SU-DHL-6 (cell line): Measurements from ENCODE around the gene STOM.

Source experiments
- H2AFZ ChIP-seq: fragments of 200-600 bp; sonication (generic); 2 replicates; pipeline ENCODE4 v1.6.1; 2014; ENCODE audit warnings: low read depth, mild to moderate bottlenecking, moderate library complexity, mixed read lengths, antibody characterized with exemption, low read length; ENCODE audit not compliant: severe bottlenecking
- H3F3A ChIP-seq: fragments of 200-600 bp; shearing (Covaris generic); 2 replicates; pipeline ENCODE4 v1.6.0; 2016; ENCODE audit warnings: antibody characterized with exemption, mild to moderate bottlenecking; ENCODE audit not compliant: insufficient read depth
- H3K27ac ChIP-seq: fragments of 200-600 bp; sonication (generic); 2 replicates; pipeline ENCODE4 v1.5.1; 2016; ENCODE audit warnings: low read depth, mild to moderate bottlenecking, low read length, moderate library complexity, mixed read lengths
- H3K27me3 ChIP-seq: fragments of 200-600 bp; sonication (generic), shearing (Covaris generic); 2 replicates; pipeline ENCODE4 v1.6.0; 2014; ENCODE audit warnings: mild to moderate bottlenecking, low read length
- H3K36me3 ChIP-seq: fragments of 200-600 bp; sonication (generic); 2 replicates; pipeline ENCODE4 v1.6.1; 2014; ENCODE audit warnings: mild to moderate bottlenecking, low read length, mixed read lengths
- H3K4me2 ChIP-seq: fragments of 300-600, 200-600 bp; shearing (Covaris generic), sonication (generic); 2 replicates; pipeline ENCODE4 v1.6.0; 2014; ENCODE audit warnings: low read length, low read depth, mild to moderate bottlenecking; ENCODE audit not compliant: poor library complexity, severe bottlenecking
- H3K4me3 ChIP-seq: fragments of 200-600 bp; sonication (generic); 2 replicates; pipeline ENCODE4 v1.5.1; 2014; ENCODE audit warnings: antibody characterized with exemption, low read length, mild to moderate bottlenecking, mixed read lengths; ENCODE audit not compliant: insufficient read depth, poor library complexity, severe bottlenecking
- H3K79me2 ChIP-seq: fragments of 200-600 bp; sonication (generic); 2 replicates; pipeline ENCODE4 v1.6.1; 2014; ENCODE audit warnings: mild to moderate bottlenecking, low read length, moderate library complexity; ENCODE audit not compliant: insufficient read depth
- H3K9ac ChIP-seq: fragments of 200-600 bp; sonication (generic); 2 replicates; pipeline ENCODE4 v1.7.0; 2014; ENCODE audit warnings: mild to moderate bottlenecking, low read length
- H3K9me2 ChIP-seq: fragments of 200-600 bp; sonication (generic); replicated peaks from 2 replicates; pipeline ENCODE4 v1.6.1; 2014; ENCODE audit warnings: low read length; ENCODE audit not compliant: insufficient read depth
- H3K9me3 ChIP-seq: fragments of 200-600 bp; sonication (generic); 2 replicates; pipeline ENCODE4 v1.6.1; 2014; ENCODE audit warnings: low read length, mixed read lengths; ENCODE audit not compliant: insufficient read depth
- H4K20me1 ChIP-seq: fragments of 200-600 bp; sonication (generic); 2 replicates; pipeline ENCODE4 v1.6.1; 2014; ENCODE audit warnings: low read depth, mild to moderate bottlenecking, antibody characterized with exemption, low read length, moderate library complexity, mixed read lengths
- EZH2phosphoT487 ChIP-seq: fragments of 200-600 bp; sonication (generic), shearing (Covaris generic); conservative IDR thresholded peaks from 2 replicates; pipeline ENCODE4 v1.6.1; 2018; ENCODE audit warnings: mild to moderate bottlenecking, antibody characterized with exemption, low read length, moderate library complexity, mixed read lengths
- TF ChIP-seq, protein P1 (sequence below): fragments of 200-600 bp; sonication (generic); IDR thresholded peaks from one replicate; pipeline ENCODE4 v1.5.1; 2017; ENCODE audit warnings: antibody characterized with exemption, mild to moderate bottlenecking, low read length, moderate library complexity; ENCODE audit not compliant: insufficient read depth, poor library complexity, severe bottlenecking

Gene STOM

DNA sequence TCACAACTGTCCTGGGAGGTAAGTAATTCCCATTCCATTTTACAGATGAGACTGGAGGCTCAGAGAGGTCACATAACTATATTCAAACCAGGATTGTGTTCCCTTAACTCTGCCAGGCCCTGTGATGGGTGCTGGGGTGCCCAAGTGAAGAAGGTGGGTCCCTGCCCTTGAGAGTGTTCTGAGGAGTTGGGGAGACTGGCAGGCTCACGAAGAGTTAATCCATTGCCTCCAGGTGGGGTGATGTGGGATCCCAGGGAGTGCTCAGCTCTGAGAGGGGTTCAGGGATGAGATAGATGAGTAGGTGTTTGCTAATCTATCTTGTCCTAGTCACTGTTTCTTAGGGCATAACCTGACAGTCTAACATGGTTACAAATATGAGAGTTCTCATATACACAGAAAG lies 65.3 kb downstream of the STOM start:
- Histone ChIP-seq H3K9me3 (no peaks in the 10 kb centered on the region), H4K20me1 (no peaks in the 10 kb centered on the region), H3K4me3 (no peak overlapping the region), H3K4me2 (no peak overlapping the region), H2AFZ (no peak overlapping the region), H3K9me2 (no peaks in the 10 kb centered on the region), H3K27me3 (no peaks in the 10 kb centered on the region), H3K36me3 (no peaks in the 10 kb centered on the region), H3K9ac (no peak overlapping the region), H3F3A (no peaks in the 10 kb centered on the region), H3K27ac (no peak overlapping the region), H3K79me2 (no peaks in the 10 kb centered on the region)
- TF ChIP-seq, protein P1, sequence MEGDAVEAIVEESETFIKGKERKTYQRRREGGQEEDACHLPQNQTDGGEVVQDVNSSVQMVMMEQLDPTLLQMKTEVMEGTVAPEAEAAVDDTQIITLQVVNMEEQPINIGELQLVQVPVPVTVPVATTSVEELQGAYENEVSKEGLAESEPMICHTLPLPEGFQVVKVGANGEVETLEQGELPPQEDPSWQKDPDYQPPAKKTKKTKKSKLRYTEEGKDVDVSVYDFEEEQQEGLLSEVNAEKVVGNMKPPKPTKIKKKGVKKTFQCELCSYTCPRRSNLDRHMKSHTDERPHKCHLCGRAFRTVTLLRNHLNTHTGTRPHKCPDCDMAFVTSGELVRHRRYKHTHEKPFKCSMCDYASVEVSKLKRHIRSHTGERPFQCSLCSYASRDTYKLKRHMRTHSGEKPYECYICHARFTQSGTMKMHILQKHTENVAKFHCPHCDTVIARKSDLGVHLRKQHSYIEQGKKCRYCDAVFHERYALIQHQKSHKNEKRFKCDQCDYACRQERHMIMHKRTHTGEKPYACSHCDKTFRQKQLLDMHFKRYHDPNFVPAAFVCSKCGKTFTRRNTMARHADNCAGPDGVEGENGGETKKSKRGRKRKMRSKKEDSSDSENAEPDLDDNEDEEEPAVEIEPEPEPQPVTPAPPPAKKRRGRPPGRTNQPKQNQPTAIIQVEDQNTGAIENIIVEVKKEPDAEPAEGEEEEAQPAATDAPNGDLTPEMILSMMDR = no peak
- no peak for TF ChIP-seq EZH2phosphoT487

DNA sequence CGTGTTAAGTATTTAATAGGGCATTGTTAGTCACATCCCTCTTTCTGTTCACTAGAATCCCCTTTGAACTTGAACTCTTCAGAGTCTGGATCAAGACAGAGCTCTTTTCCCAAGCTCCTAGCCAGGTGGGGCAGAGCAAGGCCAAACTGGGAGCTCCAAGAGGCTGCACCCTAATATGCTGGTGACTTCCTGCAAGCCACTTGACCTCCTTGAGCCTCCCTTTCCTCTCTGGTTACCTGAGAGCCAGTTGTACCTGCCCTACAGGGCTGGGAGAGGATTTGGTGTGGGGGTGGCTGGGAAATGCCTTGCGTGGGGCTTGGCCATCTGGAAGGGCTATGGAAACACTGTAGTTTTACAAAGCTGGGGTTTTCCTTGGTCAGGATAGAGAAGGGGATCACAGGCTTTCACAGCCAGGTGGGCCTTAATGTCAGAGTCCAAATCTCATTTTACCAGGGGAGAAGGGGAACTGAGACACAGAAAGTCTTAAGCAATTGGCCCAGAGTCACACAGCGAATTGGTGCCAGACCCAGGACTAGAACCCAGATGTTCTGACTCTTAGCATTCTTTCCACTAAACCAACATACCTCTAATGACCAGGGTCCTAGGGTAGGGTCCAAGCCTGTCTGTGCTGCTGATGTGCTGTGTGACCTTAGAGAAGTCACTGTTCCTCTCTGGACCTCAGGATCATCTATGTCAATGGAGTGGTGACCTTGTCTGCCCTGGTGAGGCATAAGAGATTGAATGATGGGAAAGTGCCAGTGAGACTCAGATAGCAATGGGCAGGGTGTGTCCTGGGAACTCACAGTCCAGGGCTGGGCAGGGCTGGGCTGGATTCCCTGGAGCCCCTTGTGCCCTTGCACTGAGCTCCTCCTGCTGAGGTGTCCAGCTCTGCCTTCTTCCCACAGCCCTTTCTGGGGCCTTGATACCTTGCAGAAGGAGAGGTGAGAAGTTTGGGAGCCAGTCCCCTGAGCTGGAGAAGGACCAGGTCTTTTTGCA lies 66.3 kb downstream of the STOM start:
- no peaks in the 10 kb centered on the region for H3K79me2 ChIP-seq
- H4K20me1 ChIP-seq = no peaks in the 10 kb centered on the region
- no peak overlapping the region for H3K4me3 ChIP-seq
- H3K27ac ChIP-seq = no peak overlapping the region
- no peaks in the 10 kb centered on the region for H3K9me3 ChIP-seq
- no peaks in the 10 kb centered on the region for H3F3A ChIP-seq
- no peak overlapping the region for H3K9ac ChIP-seq
- no peaks in the 10 kb centered on the region for H3K9me2 ChIP-seq
- TF ChIP-seq, protein P1 = no peak
- TF ChIP-seq EZH2phosphoT487 = no peak
- H3K27me3 ChIP-seq = no peaks in the 10 kb centered on the region
- H3K36me3 ChIP-seq = no peaks in the 10 kb centered on the region
- no peak overlapping the region for H3K4me2 ChIP-seq
- no peak overlapping the region for H2AFZ ChIP-seq

DNA sequence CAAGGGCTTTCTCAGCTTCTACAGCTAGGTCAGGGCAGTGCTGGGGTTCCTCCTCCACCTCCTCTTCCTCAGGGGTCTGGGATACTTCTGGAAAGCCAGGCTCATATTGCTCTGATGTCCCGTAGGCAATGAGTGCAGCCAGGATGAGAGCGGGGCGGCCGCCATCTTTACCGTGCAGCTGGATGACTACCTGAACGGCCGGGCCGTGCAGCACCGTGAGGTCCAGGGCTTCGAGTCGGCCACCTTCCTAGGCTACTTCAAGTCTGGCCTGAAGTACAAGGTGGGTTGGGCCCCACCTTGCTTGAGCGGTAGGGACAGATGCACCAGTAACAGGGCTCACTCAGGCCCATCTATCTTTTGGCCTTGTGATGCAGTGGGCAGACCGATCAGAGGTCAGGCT lies 67.3 kb downstream of the STOM start:
- Histone ChIP-seq H3K79me2 (no peaks in the 10 kb centered on the region), H3K4me3 (no peak overlapping the region), H3K27ac (no peak overlapping the region), H3K9me3 (no peaks in the 10 kb centered on the region), H3F3A (no peaks in the 10 kb centered on the region), H3K9me2 (no peaks in the 10 kb centered on the region), H3K27me3 (no peaks in the 10 kb centered on the region), H3K9ac (no peak overlapping the region), H3K36me3 (no peaks in the 10 kb centered on the region), H3K4me2 (no peak overlapping the region), H2AFZ (no peak overlapping the region), H4K20me1 (no peaks in the 10 kb centered on the region)
- no peak for TF ChIP-seq EZH2phosphoT487
- TF ChIP-seq, protein P1 = no peak
